Measurements from ENCODE around the gene RAB34.

DNA sequence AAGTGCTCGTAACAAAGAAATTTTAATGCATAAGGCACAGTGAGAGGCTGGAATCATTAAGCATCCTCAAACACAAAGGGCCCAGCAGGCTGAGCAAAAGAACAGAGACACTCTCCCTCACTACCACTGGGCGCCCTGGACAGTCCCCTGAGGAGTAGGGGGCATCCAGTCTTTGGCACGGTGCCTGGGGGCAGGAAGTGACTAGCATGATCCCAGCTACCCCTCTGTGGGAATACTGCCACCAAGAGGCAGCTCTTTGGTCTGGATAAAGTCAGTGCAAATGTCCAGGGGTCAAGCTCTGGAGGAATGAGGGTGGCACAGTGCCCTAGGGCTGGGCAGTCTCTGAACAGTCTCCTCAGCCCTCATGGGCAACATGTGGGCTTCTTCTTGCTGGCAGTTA is 3.4 kb downstream of the RAB34 start:
- no peak for TF ChIP-seq EZH2 (IDR thresholded peaks at IDR 0.05; ENCODE audit: borderline replicate concordance, low read depth, low read length, poor library complexity, severe bottlenecking)
- TF ChIP-seq, protein P1, sequence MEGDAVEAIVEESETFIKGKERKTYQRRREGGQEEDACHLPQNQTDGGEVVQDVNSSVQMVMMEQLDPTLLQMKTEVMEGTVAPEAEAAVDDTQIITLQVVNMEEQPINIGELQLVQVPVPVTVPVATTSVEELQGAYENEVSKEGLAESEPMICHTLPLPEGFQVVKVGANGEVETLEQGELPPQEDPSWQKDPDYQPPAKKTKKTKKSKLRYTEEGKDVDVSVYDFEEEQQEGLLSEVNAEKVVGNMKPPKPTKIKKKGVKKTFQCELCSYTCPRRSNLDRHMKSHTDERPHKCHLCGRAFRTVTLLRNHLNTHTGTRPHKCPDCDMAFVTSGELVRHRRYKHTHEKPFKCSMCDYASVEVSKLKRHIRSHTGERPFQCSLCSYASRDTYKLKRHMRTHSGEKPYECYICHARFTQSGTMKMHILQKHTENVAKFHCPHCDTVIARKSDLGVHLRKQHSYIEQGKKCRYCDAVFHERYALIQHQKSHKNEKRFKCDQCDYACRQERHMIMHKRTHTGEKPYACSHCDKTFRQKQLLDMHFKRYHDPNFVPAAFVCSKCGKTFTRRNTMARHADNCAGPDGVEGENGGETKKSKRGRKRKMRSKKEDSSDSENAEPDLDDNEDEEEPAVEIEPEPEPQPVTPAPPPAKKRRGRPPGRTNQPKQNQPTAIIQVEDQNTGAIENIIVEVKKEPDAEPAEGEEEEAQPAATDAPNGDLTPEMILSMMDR (conservative IDR thresholded peaks at IDR 0.05; ENCODE audit: low read depth, low read length), result no peak
